Breast epithelium (tissue), 4 donors: ENCODE results near the gene LITAF. TPM values are rescaled to one million over a fixed set of nuclear protein-coding genes. Genes with fewer than 3 reads are reported as not detected.

Experiments
- DNase-seq, 2 donors: peaks; one replicate each; pipeline ENCODE4 v3.0.0-alpha.2; 2019; ENCODE audit warnings: low spot score in 2 of 2
- H3K27ac ChIP-seq, 2 donors: fragments of 200-600 bp; sonication (generic) in 1 of 2; one replicate each; pipeline ENCODE4 v1.5.1; 2016 to 2019; ENCODE audit warnings: mild to moderate bottlenecking in 1 of 2
- H3K27me3 ChIP-seq, 2 donors: fragments of 200-600 bp; sonication (generic) in 1 of 2; one replicate each; pipeline versions ENCODE4 v1.5.1 to v1.6.0; 2017 to 2019; ENCODE audit warnings: control low read depth in 1 of 2, mild to moderate bottlenecking in 1 of 2
- H3K36me3 ChIP-seq: fragments of 200-600 bp; one replicate; pipeline ENCODE4 v1.5.1; 2019
- H3K4me1 ChIP-seq, 2 donors: fragments of 200-600 bp; sonication (generic); one replicate each; pipeline ENCODE4 v1.5.1; 2016 to 2019; ENCODE audit warnings: control low read depth in 1 of 2
- H3K4me3 ChIP-seq, 3 donors: fragments of 200-600 bp; sonication (generic); 1 replicate in 2 of 3; 2 replicates in 1 of 3; pipeline ENCODE4 v1.5.1; 2016 to 2019; ENCODE audit warnings: mild to moderate bottlenecking in 3 of 3, moderate library complexity in 2 of 3
- H3K9me3 ChIP-seq, 2 donors: fragments of 200-600 bp; sonication (generic) in 1 of 2; one replicate each; pipeline ENCODE4 v1.5.1; 2016 to 2019; ENCODE audit warnings: control low read depth in 1 of 2
- CTCF ChIP-seq, 3 donors: fragments of 450-650 bp; IDR thresholded peaks; one replicate each; pipeline ENCODE4 v1.5.1; 2016 to 2017; ENCODE audit warnings: antibody characterized with exemption in 3 of 3, mild to moderate bottlenecking in 3 of 3, moderate library complexity in 3 of 3
- POLR2A ChIP-seq: fragments of 450-650 bp; IDR thresholded peaks from one replicate; pipeline ENCODE4 v1.6.1; 2016; ENCODE audit warnings: antibody characterized with exemption, mild to moderate bottlenecking, moderate library complexity
- POLR2AphosphoS5 ChIP-seq, 3 donors: sonication (generic); formaldehyde crosslinking; IDR thresholded peaks; one replicate each; pipeline ENCODE4 v1.6.1; 2017; ENCODE audit warnings: antibody characterized with exemption in 3 of 3
- intact Hi-C: fragments of 100-400 bp; cut with DNase I; formaldehyde crosslinking; loops from one replicate; pipeline ENCODE4 v1.15.1; 2023; ENCODE audit warnings: low total_unique reads
- total RNA-seq, 3 donors: library from RNA; depleted of rRNA; stranded (reverse); fragments of >200 nt; gene quantifications; one replicate each; pipeline ENCODE4 v1.1.0, GENCODE V29; 2016

Gene LITAF
- total RNA-seq, 3 donors from 2014 or later, result 50.6 to 109 (median 59.0) TPM

- intact Hi-C loops, result no loop called here
- Histone ChIP-seq H3K4me3 (no peak overlapping the region), H3K27ac (peak overlapping the region; percentile 20 to 70), H3K4me1 (no peaks in the 10 kb centered on the region), H3K27me3 (no peaks in the 10 kb centered on the region), H3K36me3 (no peaks in the 10 kb centered on the region), H3K9me3 (no peaks in the 10 kb centered on the region)
- peak in 1 of 2 donors; percentile 43 for DNase-seq
- TF ChIP-seq POLR2A (no peak), POLR2AphosphoS5 (IDR thresholded peaks at IDR 0.05) (no peak), CTCF (IDR thresholded peaks at IDR 0.05) (no peak)
These were observed 51.2 kb downstream of the LITAF start for GRCh38 chr16:11535494-11535893.

- no peak for TF ChIP-seq POLR2AphosphoS5 (IDR thresholded peaks at IDR 0.05)
- no peak for TF ChIP-seq CTCF (IDR thresholded peaks at IDR 0.05)
- TF ChIP-seq POLR2A, result no peak
- H3K4me3 ChIP-seq, result no peak overlapping the region
- H3K9me3 ChIP-seq, result no peaks in the 10 kb centered on the region
- H3K4me1 ChIP-seq, result no peaks in the 10 kb centered on the region
- H3K27me3 ChIP-seq, result no peaks in the 10 kb centered on the region
- intact Hi-C loops, result no loop called here
- DNase-seq, result peak in 1 of 2 donors; percentile 48
- H3K36me3 ChIP-seq, result no peaks in the 10 kb centered on the region
- peak overlapping the region; percentile 38 to 70 for H3K27ac ChIP-seq
These were observed 52.5 kb downstream of the LITAF start for GRCh38 chr16:11534262-11534661.

DNA sequence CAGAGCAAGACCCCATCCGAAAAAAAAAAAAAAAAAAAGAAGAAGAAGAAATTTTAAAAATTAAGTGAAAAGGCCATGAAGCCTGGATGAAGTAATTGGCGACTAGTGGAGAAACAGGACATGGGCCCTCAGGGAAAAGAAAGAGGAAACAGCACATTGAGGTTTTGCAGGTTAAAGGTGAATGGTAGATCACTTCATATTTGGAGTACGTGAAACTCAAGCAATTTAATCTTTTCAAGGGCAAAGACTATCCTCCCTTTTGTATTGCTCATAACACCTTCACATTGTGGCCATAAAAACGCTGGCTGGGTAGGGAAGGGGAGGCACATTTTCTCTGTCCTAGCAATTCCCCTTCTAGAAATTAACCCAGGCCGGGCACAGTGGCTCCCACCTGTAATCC, 53.1 kb downstream of the LITAF start:
- H3K4me1 ChIP-seq, result no peaks in the 10 kb centered on the region
- H3K27ac ChIP-seq, result peak overlapping the region in 1 of 2 donors; percentile 70
- intact Hi-C loops, result no loop called here
- H3K36me3 ChIP-seq, result no peaks in the 10 kb centered on the region
- H3K9me3 ChIP-seq, result no peaks in the 10 kb centered on the region
- H3K4me3 ChIP-seq, result no peak overlapping the region
- no peak for DNase-seq
- H3K27me3 ChIP-seq, result no peaks in the 10 kb centered on the region
- TF ChIP-seq POLR2AphosphoS5 (IDR thresholded peaks at IDR 0.05) (no peak), CTCF (IDR thresholded peaks at IDR 0.05) (no peak), POLR2A (no peak)

DNA sequence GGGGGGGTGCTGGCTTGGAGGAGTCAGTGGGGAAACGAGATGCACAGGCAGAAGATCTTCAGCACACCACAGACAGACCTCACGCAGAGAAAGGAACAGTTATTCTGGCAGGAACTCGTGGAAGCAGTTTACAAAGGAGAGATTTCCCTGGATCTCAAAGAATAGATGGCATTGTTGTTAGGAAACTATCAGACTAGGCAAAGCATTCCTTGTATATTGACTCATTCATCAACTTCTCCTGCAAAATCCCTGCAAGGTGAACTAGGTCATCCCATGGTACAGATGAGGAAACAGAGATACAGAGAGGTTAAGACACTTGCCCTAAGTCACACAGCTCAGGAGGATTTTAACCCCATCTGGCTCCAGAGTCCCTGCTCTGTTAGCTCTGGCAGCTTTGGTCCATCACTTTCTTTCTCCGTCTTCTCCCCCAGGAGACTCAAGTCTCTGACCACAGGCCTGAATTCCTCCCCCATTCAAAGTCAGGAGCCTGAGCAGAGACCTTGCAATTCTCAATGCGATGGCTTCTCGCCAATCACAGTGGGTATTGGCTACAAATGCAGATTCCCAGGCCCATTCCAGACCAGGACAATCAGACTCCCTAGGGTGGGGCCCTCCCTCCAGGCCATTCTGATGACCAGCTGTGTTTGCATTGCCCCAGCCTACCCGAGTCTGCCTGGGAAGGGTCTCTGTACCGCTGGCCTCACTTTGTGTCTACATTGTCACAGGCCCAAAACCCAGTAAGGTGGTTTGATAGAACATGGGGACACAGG, 56.4 kb downstream of the LITAF start:
- no peaks in the 10 kb centered on the region for H3K4me1 ChIP-seq

More for the DNA sequence above, 56.4 kb downstream of the LITAF start:
- TF ChIP-seq CTCF (IDR thresholded peaks at IDR 0.05) (no peak), POLR2A (no peak), POLR2AphosphoS5 (IDR thresholded peaks at IDR 0.05) (no peak)
- Histone ChIP-seq H3K27ac (no peak overlapping the region), H3K27me3 (no peaks in the 10 kb centered on the region), H3K36me3 (no peaks in the 10 kb centered on the region), H3K4me3 (no peak overlapping the region), H3K9me3 (no peaks in the 10 kb centered on the region)
- DNase-seq, result no peak
- intact Hi-C loops, result no loop called here
